Measurements from ENCODE around the gene NPAT. TPM values are rescaled to one million over a fixed set of nuclear protein-coding genes. Genes with fewer than 3 reads are reported as not detected.

The NPAT gene
- total RNA-seq, 2 experiments from 2014 or later, result 25.4 to 28.9 TPM

DNA sequence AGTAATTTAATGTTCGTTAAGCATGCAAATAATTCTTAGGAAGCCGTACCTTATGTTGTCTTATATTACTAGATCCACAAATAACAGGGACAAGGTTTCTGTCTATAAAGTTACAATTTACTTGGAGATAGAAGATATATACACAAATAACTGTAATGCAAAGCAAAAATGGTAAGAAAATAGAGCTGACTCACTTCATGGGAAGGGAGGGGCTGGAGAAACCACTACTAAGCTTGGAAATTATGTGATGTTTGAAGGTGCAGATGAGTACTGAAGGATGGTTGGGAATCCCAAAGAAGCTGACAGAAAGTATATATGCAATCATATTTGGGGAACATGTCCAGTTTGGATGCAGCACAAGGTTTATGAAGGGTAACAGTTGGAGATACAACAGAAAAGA is 4.0 kb downstream of the NPAT start:
- Histone ChIP-seq H3K27me3 (ENCODE audit: control insufficient read depth in 1 of 2, insufficient read depth in 2 of 2, low read length in 2 of 2) (no peaks in the 10 kb centered on the region), H3K4me1 (ENCODE audit: insufficient read depth, low read length) (peaks cover 24% of the 10 kb centered on the region), H3K9me3 (ENCODE audit: control insufficient read depth in 1 of 2, insufficient read depth in 1 of 2, low read length in 2 of 2) (no peaks in the 10 kb centered on the region), H3K27ac (ENCODE audit: low read depth in 1 of 2, low read length in 2 of 2) (no peak overlapping the region), H3K36me3 (ENCODE audit: insufficient read depth, low read length) (peaks cover 21% of the 10 kb centered on the region), H3K4me3 (ENCODE audit: low read length) (no peak overlapping the region)
- peak overlapping the region; percentile 62 for H3K4me3 Mint-ChIP-seq
- DNase-seq (no peak), ATAC-seq (ENCODE audit: poor library complexity) (no peak)
- peaks cover 60% of the 10 kb centered on the region for H3K36me3 Mint-ChIP-seq (ENCODE audit: low read depth)
- H3K27me3 Mint-ChIP-seq, result no peaks in the 10 kb centered on the region
- no peak overlapping the region for H3K27ac Mint-ChIP-seq
- POLR2A ChIA-PET, result interaction anchor here (1.0 to 1.8 kb wide), 3 partner anchors 8 to 21 kb away, joined by 3 to 9 read pairs (median 6); no protein-coding TSS in a partner anchor
- intact Hi-C loops (cut with DNase I, micrococcal nuclease), result loop anchor here in 1 of 2 experiments (2.0 kb wide), 1 partner anchor 20 kb away; no protein-coding TSS in a partner anchor
- no peaks in the 10 kb centered on the region for H3K9me3 Mint-ChIP-seq
- CTCF ChIA-PET, result interaction anchor here (1.1 kb wide), 1 partner anchor 60 kb away, joined by 3 read pairs; no protein-coding TSS in a partner anchor
- TF ChIP-seq, protein P1, sequence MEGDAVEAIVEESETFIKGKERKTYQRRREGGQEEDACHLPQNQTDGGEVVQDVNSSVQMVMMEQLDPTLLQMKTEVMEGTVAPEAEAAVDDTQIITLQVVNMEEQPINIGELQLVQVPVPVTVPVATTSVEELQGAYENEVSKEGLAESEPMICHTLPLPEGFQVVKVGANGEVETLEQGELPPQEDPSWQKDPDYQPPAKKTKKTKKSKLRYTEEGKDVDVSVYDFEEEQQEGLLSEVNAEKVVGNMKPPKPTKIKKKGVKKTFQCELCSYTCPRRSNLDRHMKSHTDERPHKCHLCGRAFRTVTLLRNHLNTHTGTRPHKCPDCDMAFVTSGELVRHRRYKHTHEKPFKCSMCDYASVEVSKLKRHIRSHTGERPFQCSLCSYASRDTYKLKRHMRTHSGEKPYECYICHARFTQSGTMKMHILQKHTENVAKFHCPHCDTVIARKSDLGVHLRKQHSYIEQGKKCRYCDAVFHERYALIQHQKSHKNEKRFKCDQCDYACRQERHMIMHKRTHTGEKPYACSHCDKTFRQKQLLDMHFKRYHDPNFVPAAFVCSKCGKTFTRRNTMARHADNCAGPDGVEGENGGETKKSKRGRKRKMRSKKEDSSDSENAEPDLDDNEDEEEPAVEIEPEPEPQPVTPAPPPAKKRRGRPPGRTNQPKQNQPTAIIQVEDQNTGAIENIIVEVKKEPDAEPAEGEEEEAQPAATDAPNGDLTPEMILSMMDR (IDR thresholded peaks at IDR 0.05), result no peak
- peaks cover 74% of the 10 kb centered on the region for H3K4me1 Mint-ChIP-seq (ENCODE audit: low read depth)

DNA sequence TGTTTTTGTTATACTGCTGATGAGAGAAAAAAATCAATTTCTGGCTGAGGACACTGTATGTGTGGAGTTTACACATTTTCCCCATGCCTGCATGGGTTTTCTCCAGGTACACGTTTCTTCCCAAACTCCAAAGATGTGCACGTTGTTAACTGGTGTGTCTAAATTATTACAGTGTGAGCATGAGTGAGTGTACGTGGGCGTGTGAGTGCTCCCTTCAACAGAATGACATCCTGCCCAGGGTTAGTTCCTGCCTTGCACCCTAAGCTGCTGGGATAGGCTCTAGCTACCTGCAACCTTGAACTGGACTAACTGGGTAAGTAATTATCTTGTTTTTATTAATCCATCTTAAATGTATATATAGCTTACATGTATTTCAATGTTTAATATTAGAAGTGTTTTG is 5.5 kb downstream of the NPAT start:
- no peak overlapping the region for H3K4me3 ChIP-seq (ENCODE audit: low read length)
- Mint-ChIP-seq H3K9me3 (no peaks in the 10 kb centered on the region), H3K36me3 (ENCODE audit: low read depth) (peaks cover 72% of the 10 kb centered on the region), H3K27ac (peak overlapping the region; percentile 55), H3K4me3 (peak overlapping the region; percentile 75), H3K27me3 (no peaks in the 10 kb centered on the region), H3K4me1 (ENCODE audit: low read depth) (peaks cover 84% of the 10 kb centered on the region)
- intact Hi-C loops (cut with DNase I, micrococcal nuclease), result no loop called here
- ChIA-PET POLR2A (no interaction called here), CTCF (interaction anchor here (0.7 kb wide), 1 partner anchor 20 kb away, joined by 3 read pairs; no protein-coding TSS in a partner anchor)
- H3K4me1 ChIP-seq (ENCODE audit: insufficient read depth, low read length), result peaks cover 29% of the 10 kb centered on the region
- no peak overlapping the region for H3K27ac ChIP-seq (ENCODE audit: low read depth in 1 of 2, low read length in 2 of 2)
- H3K9me3 ChIP-seq (ENCODE audit: control insufficient read depth in 1 of 2, insufficient read depth in 1 of 2, low read length in 2 of 2), result no peaks in the 10 kb centered on the region
- peaks cover 33% of the 10 kb centered on the region for H3K36me3 ChIP-seq (ENCODE audit: insufficient read depth, low read length)
- no peaks in the 10 kb centered on the region for H3K27me3 ChIP-seq (ENCODE audit: control insufficient read depth in 1 of 2, insufficient read depth in 2 of 2, low read length in 2 of 2)
- TF ChIP-seq, protein P1 (IDR thresholded peaks at IDR 0.05), result no peak
- DNase-seq, result peak in 4 of 14 experiments; percentile 27 to 52 (median 35)
- peak; percentile 56 for ATAC-seq (ENCODE audit: poor library complexity)

DNA sequence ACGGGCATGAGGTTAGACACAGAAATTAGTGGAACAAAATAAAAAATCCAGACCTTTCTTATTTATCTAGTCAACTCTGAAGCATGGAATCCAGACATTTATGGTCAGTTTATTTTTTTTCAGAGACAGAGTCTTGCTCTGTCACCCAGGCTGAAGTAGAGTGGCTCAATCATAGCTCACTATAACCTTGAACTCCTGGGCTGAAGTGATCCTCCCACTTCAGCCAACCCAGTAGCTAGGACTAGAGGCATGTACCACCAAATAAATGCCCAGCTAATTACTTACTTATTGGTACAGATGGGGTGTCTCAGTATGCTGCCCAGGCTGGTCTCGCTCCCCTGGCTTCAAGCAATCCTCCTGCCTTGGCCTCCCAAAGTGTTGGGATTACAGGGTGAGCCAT is 8.7 kb downstream of the NPAT start:
- Histone ChIP-seq H3K4me3 (ENCODE audit: low read length) (no peak overlapping the region), H3K9me3 (ENCODE audit: control insufficient read depth in 1 of 2, insufficient read depth in 1 of 2, low read length in 2 of 2) (no peaks in the 10 kb centered on the region), H3K36me3 (ENCODE audit: insufficient read depth, low read length) (peaks cover 53% of the 10 kb centered on the region), H3K4me1 (ENCODE audit: insufficient read depth, low read length) (peaks cover 29% of the 10 kb centered on the region), H3K27ac (ENCODE audit: low read depth in 1 of 2, low read length in 2 of 2) (no peak overlapping the region), H3K27me3 (ENCODE audit: control insufficient read depth in 1 of 2, insufficient read depth in 2 of 2, low read length in 2 of 2) (no peaks in the 10 kb centered on the region)
- POLR2A ChIA-PET, result interaction anchor here (0.8 to 1.5 kb wide), 3 partner anchors 9 to 13 kb away, joined by 3 to 9 read pairs (median 4); partner anchors contain the start of genes ATM and NPAT
- CTCF ChIA-PET, result interaction anchor here (1.9 kb wide), 1 partner anchor 9 kb away, joined by 7 read pairs; the partner anchor contains the start of genes ATM and NPAT
- DNase-seq (no peak), ATAC-seq (ENCODE audit: poor library complexity) (no peak)
- H3K36me3 Mint-ChIP-seq (ENCODE audit: low read depth), result peaks cover 82% of the 10 kb centered on the region
- H3K27me3 Mint-ChIP-seq, result no peaks in the 10 kb centered on the region
- TF ChIP-seq, protein P1 (IDR thresholded peaks at IDR 0.05), result no peak
- H3K4me1 Mint-ChIP-seq (ENCODE audit: low read depth), result peaks cover 81% of the 10 kb centered on the region
- peak overlapping the region; percentile 23 for H3K4me3 Mint-ChIP-seq
- peak overlapping the region; percentile 66 for H3K27ac Mint-ChIP-seq
- no peaks in the 10 kb centered on the region for H3K9me3 Mint-ChIP-seq
- intact Hi-C loops (cut with DNase I, micrococcal nuclease), result no loop called here

Data from CD4-positive, alpha-beta T cell (primary cell).